DLD1 (cell line): ENCODE data around the gene OLFML1.

Source experiments
- in situ Hi-C: cut with HindIII; loops from 2 replicates; pipeline ENCODE4 v1.10.0; 2017; ENCODE audit warnings: low sequenced_read_pairs

Gene OLFML1

DNA sequence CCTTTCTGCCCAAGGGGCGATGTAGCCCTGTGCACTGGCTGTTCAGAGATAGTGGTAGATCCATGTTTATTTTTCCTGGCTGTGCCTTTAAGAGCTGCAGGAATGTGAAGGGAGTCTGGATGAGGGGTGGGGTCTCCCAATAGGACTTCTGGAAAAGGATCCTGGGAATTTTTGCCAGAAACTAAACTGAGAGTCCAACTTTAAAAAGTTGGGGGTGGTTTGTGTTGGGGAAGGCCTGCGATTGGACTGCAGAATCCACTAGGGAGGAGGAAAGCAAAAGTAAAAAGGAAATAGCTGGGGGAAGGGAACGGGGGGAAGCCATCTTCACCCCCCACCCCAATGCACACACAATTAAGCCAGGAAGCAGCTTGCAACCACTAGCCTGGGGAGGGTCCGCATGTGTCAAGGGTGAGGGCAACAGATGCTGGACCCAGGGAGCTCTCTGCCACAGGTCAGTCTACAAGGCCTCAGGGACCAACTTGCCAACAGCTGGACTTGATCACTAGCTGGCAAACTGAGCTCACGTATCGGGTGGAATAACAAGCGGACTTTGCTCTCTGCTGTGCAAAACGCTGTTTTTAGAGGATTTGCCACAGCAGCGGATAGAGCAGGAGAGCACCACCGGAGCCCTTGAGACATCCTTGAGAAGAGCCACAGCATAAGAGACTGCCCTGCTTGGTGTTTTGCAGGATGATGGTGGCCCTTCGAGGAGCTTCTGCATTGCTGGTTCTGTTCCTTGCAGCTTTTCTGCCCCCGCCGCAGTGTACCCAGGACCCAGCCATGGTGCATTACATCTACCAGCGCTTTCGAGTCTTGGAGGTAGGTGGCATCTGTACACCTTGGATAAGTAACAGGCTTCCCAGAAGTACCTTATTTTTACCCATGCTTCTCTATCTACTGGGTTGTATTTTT lies at the start of gene OLFML1:
OLFML1 (plus strand) TSS at position 321 of the 912 bp plus-strand sequence; CDS start at position 691, 370 bp downstream.
- in situ Hi-C loops: no loop called here

GRCh38 chr11:7436146-7436545 lies 49.2 kb upstream of the OLFML1 start:
- in situ Hi-C loops: no loop called here

DNA sequence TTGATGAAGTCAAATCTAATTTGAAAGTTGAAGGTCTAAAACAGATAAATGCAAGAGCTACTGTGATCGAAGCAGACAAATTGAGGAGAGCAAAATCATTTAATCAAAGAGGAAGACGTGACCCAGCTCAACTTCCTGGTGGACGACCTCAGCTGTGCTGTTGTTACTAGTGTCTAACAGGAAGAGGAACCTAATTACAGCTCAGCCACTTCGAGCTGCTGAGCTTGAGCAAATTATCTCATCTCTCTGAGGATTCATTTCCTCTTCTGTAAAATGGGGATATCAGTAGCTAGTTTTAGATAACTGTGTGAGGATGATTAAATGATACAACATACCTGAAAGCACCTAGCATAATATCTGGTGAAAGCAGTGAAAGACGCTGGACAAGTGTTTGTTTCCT lies 48.6 kb upstream of the OLFML1 start:
- in situ Hi-C loops: no loop called here

- in situ Hi-C loops: no loop called here
These were observed 47.6 kb upstream of the OLFML1 start for GRCh38 chr11:7437696-7438095.

DNA sequence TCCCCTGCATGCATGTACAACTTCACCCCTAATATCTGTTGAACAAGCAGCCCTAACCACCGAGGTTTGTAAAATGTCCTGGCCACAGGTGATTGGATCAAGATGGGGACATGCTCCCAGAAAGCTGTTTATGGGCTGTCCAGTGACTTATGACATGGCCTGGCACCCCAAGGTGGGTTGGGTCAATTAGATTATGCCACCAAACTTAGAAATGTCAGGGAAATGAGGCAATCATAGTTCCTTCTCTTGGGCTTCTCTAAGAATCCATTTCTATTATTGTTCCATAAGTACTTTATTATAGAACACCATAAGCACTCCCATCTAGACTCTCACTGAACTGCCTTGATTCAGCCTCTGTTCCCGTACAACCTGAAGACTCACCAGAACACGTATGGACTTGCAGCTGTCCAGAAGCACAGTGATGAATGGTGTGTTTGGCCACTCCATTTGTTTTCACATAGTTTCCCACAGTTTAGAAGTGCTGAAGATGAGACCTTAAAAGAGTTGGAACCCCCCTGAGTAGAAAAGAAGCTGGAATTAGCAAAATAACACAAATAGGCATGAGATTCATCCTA lies 45.5 kb upstream of the OLFML1 start:
- in situ Hi-C loops: no loop called here

GRCh38 chr11:7442588-7443215 lies 42.6 kb upstream of the OLFML1 start:
- in situ Hi-C loops: no loop called here

- in situ Hi-C loops: no loop called here
These were observed 41.0 kb upstream of the OLFML1 start for GRCh38 chr11:7444091-7444981.

DNA sequence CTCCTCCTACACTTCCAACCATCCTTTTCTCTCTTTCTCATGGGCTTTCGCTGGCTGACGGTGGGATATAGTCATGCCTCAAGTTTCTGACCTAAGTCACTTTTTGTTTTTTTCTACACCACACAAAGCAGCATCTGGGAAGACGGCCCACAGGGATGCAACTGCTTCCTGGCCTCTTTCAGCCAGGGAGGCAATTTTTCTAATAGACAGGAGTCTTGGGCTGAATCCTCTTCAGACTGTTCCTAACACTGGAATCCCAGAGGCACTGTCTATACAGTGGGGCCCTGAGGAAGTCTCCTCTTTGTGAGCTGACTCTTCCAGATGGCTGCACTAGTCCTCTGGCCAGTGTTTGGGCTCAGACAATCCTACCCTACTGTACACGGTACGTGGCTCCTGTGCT lies 39.7 kb upstream of the OLFML1 start:
- in situ Hi-C loops: no loop called here

DNA sequence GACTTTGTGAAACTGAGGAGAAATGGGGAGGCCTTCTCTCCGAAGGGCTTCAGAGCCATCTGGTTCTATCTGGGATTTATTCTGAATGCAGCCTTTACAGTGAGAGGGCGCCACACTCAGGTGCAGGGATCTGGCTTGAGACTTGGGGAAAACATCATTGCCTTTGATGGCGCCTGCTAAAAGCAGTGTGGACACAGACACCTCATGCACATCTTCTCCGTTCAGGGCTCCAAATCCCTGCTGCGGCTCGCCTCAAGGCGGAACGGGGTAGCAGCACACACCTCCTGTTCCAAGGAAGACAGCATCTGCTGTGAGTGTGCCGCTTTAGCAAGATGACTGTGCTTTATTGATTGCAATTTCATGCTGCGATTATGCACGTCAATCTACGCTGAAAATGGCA lies 37.1 kb upstream of the OLFML1 start:
- in situ Hi-C loops: no loop called here

GRCh38 chr11:7449211-7449840 lies 36.0 kb upstream of the OLFML1 start:
- in situ Hi-C loops: no loop called here

- in situ Hi-C loops: no loop called here
These were observed 35.5 kb upstream of the OLFML1 start for GRCh38 chr11:7449841-7450214.

DNA sequence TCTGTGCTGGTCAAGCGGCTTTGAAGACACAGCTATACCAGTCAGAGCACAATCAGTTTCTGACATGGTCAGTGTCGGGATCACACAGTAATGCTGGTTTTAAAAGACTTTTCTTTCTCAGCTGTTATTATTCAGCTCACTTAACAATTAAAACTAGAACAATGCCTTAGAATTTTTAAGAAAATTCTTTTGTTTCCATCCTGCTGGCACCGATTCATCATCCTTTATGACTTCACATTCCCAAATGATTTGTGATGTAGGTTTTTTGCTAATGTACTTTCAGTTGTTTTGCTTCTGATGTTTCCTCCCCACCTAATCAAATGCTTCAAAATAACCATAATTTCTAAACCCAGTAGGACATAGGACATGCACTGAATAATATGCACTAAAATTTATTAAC lies 34.5 kb upstream of the OLFML1 start:
- in situ Hi-C loops: no loop called here

- in situ Hi-C loops: no loop called here
These were observed 33.8 kb upstream of the OLFML1 start for GRCh38 chr11:7451520-7451919.

- in situ Hi-C loops: no loop called here
These were observed 33.3 kb upstream of the OLFML1 start for GRCh38 chr11:7451952-7452494.

GRCh38 chr11:7454854-7455253 lies 30.5 kb upstream of the OLFML1 start:
- in situ Hi-C loops: no loop called here

DNA sequence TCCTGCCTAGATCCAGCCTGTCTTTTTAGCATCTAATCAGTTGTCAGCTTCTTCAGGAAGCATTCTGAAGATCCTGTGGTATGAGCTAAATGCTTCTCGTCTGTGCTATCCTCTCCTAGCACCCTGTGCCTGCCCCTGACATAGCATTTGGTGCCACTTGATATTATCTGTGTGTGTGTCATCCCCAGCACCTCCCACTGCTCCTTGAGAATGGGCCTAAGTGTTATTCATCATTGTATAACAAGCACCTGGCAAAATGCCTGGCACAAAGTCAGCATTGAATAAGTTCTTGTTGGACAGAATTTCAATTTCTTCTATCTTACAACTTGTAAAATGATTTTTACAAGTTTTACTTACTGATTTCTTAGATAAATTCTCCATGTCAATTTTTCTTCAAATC lies 28.1 kb upstream of the OLFML1 start:
- in situ Hi-C loops: no loop called here

DNA sequence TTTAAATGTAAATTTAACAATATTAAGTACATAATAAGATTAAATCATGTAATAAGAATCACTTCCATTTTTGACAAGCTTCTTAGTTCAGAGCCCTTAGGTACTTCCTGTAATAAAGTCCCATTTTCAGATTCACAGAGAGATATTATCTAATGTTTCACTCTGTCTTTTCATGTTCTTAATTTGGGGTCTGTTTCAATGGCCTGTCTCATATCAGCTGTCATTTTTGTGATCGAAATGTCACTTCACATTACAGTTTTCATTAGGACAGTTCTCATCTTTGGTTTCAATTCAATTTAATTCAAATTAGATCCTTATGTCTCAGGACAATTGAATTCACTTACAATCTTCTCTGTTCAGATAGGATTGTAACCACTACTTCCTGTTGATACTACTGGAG lies 22.6 kb upstream of the OLFML1 start:
- in situ Hi-C loops: no loop called here

DNA sequence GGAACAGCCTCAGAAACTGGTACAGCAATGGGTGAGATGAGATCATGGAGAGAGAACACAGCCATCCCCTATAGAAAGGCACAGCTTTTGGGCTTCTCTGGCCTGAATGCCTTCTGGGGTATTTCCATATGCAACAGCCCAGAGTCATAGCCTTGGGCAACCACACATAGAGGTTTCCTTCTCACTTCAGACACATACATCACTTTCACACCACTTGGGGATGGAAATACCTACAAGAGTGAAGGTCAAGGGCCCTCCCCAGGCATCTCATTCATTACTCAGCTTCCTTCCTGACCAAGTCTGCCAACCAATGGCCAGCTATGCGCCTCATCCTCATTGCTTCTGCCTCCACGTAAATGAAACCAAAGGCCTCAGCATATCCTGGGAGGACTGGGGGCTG lies 17.7 kb upstream of the OLFML1 start:
- in situ Hi-C loops: no loop called here

GRCh38 chr11:7469351-7469865 lies 15.9 kb upstream of the OLFML1 start:
- in situ Hi-C loops: no loop called here

- in situ Hi-C loops: no loop called here
These were observed 14.2 kb upstream of the OLFML1 start for GRCh38 chr11:7471071-7471470.
